Neuron (in vitro differentiated cells): ENCODE results near the gene ATG13.
"Not testable (repeated sequence)": the region's sequence is repeated elsewhere in the genome, so short reads cannot be mapped to it uniquely, and the experiment has no call there.

Source experiments
- H2AFZ ChIP-seq: one replicate; pipeline ENCODE4 v1.6.1; 2013; ENCODE audit warnings: low read depth, mild to moderate bottlenecking, inconsistent platforms, low read length, moderate library complexity
- H3K27me3 ChIP-seq: one replicate; pipeline ENCODE4 v1.6.1; 2013; ENCODE audit warnings: low read length; ENCODE audit not compliant: insufficient read depth
- H3K36me3 ChIP-seq: one replicate; pipeline ENCODE4 v1.6.1; 2013; ENCODE audit warnings: low read length; ENCODE audit not compliant: insufficient read depth
- H3K4me1 ChIP-seq: one replicate; pipeline ENCODE4 v1.6.1; 2013; ENCODE audit warnings: low read length; ENCODE audit not compliant: insufficient read depth
- H3K4me3 ChIP-seq: 2 replicates; pipeline ENCODE4 v1.5.1; 2013; ENCODE audit warnings: mild to moderate bottlenecking, low read length, moderate library complexity
- H3K9me3 ChIP-seq: one replicate; pipeline ENCODE4 v1.6.1; 2013; ENCODE audit warnings: low read length

ATG13 gene

GRCh38 chr11:46664612-46665011 is 47.3 kb downstream of the ATG13 start:
- Histone ChIP-seq H2AFZ (no peak overlapping the region), H3K4me1 (peaks cover 2% of the 10 kb centered on the region), H3K4me3 (no peak overlapping the region), H3K27me3 (no peaks in the 10 kb centered on the region), H3K36me3 (peaks cover 84% of the 10 kb centered on the region), H3K9me3 (no peaks in the 10 kb centered on the region)

- Histone ChIP-seq H3K9me3 (no peaks in the 10 kb centered on the region), H2AFZ (no peak overlapping the region), H3K36me3 (peaks cover 83% of the 10 kb centered on the region), H3K4me1 (peaks cover 2% of the 10 kb centered on the region), H3K4me3 (no peak overlapping the region), H3K27me3 (no peaks in the 10 kb centered on the region)
Observed at GRCh38 chr11:46665356-46665755, 48.0 kb downstream of the ATG13 start.

- H2AFZ ChIP-seq, result no peak overlapping the region
- H3K4me3 ChIP-seq, result no peak overlapping the region
- H3K4me1 ChIP-seq, result peaks cover 2% of the 10 kb centered on the region
- no peaks in the 10 kb centered on the region for H3K9me3 ChIP-seq
- H3K36me3 ChIP-seq, result peaks cover 87% of the 10 kb centered on the region
- H3K27me3 ChIP-seq, result no peaks in the 10 kb centered on the region
Observed at GRCh38 chr11:46666516-46666915, 49.2 kb downstream of the ATG13 start.

- H3K27me3 ChIP-seq, result no peaks in the 10 kb centered on the region
- no peaks in the 10 kb centered on the region for H3K9me3 ChIP-seq
- no peak overlapping the region for H3K4me3 ChIP-seq
- no peak overlapping the region for H2AFZ ChIP-seq
- H3K4me1 ChIP-seq, result peaks cover 2% of the 10 kb centered on the region
- peaks cover 89% of the 10 kb centered on the region for H3K36me3 ChIP-seq
Observed at GRCh38 chr11:46667043-46667481, 49.7 kb downstream of the ATG13 start.

DNA sequence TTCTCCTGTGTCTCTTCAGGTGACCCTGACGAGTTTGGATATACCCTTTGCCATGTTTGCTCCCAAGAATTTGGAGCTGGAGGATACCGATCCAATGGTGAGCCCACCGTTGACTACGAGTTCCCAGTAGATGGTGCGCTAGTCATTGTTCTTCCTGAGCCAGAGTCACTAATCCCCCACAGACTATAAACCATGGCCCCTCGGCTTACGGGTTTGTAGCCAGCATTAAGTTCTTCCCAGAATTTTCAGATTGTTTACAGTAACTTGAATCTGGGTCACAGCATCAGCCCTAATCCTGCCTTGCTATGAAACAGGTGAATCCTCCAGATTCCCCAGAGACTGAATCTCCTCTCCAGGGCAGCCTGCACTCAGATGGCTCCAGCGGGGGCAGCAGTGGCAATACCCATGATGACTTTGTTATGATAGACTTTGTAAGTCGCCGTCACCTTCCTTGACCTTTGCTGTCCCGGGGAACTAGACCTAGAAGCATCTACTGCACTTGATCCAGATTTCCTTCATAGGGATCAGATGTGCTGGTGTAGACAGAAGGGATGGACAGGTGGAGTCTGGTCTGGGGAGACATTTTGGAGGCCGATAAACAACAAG is 51.2 kb downstream of the ATG13 start:
- peaks cover 2% of the 10 kb centered on the region for H3K4me1 ChIP-seq
- peaks cover 92% of the 10 kb centered on the region for H3K36me3 ChIP-seq
- no peak overlapping the region for H3K4me3 ChIP-seq
- no peaks in the 10 kb centered on the region for H3K9me3 ChIP-seq
- no peaks in the 10 kb centered on the region for H3K27me3 ChIP-seq
- no peak overlapping the region for H2AFZ ChIP-seq

- H3K4me3 ChIP-seq, result no peak overlapping the region
- H2AFZ ChIP-seq, result no peak overlapping the region
- H3K9me3 ChIP-seq, result no peaks in the 10 kb centered on the region
- no peaks in the 10 kb centered on the region for H3K27me3 ChIP-seq
- H3K36me3 ChIP-seq, result peaks cover 83% of the 10 kb centered on the region
- H3K4me1 ChIP-seq, result peaks cover 2% of the 10 kb centered on the region
Observed at GRCh38 chr11:46669711-46670139, 52.4 kb downstream of the ATG13 start.

DNA sequence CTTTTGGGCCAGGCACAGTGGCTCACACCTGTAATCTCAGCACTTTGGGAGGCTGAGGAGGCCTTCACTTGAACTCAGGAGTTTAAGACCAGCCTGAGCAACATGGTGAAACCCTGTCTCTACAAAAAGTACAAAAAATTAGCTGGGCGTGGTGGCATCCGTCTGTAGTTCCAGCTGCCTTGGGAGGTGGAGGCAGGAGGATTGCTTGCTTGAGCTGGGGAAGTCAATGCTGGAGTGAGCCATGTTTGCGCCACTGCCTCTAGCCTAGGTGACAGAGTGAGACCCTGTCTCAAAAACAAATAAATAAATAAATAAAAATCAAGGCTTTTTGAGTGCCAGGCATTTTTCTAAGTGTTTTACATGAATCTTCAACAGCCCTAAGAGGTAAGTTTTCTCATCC is 53.2 kb downstream of the ATG13 start:
- H3K4me1 ChIP-seq, H3K9me3 ChIP-seq, H3K4me3 ChIP-seq, H2AFZ ChIP-seq, H3K27me3 ChIP-seq: not testable (repeated sequence)
- H3K36me3 ChIP-seq, result peaks cover 75% of the 10 kb centered on the region

GRCh38 chr11:46671958-46672315 is 54.6 kb downstream of the ATG13 start:
- Histone ChIP-seq H3K27me3 (no peaks in the 10 kb centered on the region), H3K4me1 (no peaks in the 10 kb centered on the region), H3K4me3 (no peak overlapping the region), H2AFZ (no peak overlapping the region), H3K9me3 (no peaks in the 10 kb centered on the region), H3K36me3 (peaks cover 63% of the 10 kb centered on the region)

DNA sequence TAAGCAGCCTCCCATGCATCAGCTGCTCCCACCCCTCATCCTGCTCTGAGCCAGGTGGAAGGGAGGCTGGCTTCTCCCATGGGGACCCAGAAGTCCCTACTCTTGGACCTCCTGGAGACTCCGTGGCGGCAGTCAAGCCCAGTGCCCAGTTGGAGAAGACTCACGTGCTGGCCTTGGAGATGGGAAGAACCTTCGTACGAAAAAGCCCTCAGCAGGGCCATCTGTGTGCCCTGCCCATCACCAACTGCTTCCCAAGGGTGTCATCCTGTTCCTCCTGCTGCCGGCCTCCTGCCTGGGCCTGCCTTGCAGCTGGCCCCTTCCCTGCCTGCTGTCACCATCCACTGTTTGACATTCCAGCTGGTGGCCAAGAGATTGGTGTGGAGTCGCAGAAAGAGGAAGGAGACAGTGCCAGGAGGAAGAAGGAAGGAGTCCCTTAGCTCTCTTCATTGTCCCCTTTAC is 55.1 kb downstream of the ATG13 start:
- no peak overlapping the region for H2AFZ ChIP-seq
- H3K4me3 ChIP-seq, result no peak overlapping the region
- H3K36me3 ChIP-seq, result peaks cover 58% of the 10 kb centered on the region
- no peaks in the 10 kb centered on the region for H3K27me3 ChIP-seq
- H3K4me1 ChIP-seq, result no peaks in the 10 kb centered on the region
- H3K9me3 ChIP-seq, result no peaks in the 10 kb centered on the region

- no peaks in the 10 kb centered on the region for H3K27me3 ChIP-seq
- H3K36me3 ChIP-seq, result peaks cover 55% of the 10 kb centered on the region
- H3K9me3 ChIP-seq, result no peaks in the 10 kb centered on the region
- no peaks in the 10 kb centered on the region for H3K4me1 ChIP-seq
- no peak overlapping the region for H3K4me3 ChIP-seq
- H2AFZ ChIP-seq, result no peak overlapping the region
Observed at GRCh38 chr11:46673713-46674462, 56.5 kb downstream of the ATG13 start.

DNA sequence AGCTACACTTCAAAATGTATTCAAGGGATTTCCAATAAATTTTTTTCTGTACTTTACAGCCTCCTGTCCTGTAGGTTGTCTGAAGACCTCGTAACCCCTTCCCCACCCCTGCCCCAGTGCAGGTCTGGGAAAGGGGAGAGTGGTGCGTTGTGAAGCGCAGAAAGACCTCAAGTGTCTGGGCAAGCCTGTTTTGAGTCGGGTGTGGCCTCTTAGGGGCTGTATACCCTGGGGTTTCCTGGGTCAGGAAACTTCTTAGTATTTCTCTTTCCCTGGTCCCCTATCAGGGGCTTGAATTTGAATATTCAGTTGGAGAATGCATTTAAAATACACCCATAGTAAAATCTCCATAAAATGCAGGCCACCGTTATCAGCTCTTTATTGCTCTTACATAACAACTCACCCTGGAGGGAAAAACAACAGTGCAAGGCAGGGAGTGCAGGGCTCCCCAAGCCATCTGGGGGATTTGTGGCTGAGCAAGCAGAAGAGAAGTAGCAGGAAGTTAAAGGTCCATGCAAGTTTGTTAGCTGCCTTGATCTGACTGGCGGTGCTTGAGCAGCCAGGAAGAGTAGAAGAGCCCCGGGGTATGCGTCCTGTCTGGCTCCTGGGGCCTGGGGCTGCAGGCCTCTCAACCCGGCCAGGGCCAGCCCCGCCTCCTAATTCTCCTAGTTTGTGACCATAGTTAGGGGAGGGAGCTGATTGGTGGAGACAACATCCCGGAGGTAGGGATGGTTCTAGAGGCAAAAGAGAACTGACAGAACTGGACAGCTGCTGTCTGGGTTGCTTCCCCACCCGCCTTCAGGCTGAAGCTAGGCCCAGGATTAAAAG is 57.3 kb downstream of the ATG13 start:
- Histone ChIP-seq H3K9me3 (no peaks in the 10 kb centered on the region), H3K4me1 (no peaks in the 10 kb centered on the region), H3K4me3 (no peak overlapping the region), H3K27me3 (no peaks in the 10 kb centered on the region), H2AFZ (no peak overlapping the region), H3K36me3 (peaks cover 54% of the 10 kb centered on the region)

DNA sequence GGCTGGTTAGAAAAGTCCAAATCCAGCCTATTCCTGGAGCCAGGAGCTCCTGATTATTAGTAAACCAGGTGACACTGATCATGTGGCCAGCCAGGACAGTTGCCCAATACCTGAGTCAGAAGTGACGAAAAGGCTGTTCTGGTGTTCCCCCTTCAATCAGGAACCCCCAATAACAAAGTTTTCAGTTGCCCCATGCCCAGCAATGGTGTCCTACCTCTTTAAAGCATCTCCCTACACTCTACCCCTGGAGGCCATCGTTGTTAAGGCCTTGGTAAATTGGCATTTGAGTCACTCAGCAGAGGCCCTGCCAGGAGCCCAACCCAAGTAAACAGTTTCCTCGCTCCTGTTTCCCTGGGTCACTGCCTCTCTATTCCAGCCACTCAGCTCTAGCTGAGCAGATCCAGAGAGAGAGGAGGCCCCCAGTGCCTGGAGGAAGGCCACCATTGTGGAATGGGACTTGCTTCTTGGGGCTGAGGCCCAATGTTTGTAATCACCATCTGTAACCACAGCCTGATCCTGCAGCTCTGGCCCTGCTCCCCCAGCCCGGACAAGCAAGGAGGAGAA is 58.0 kb downstream of the ATG13 start:
- Histone ChIP-seq H3K9me3 (no peaks in the 10 kb centered on the region), H2AFZ (no peak overlapping the region), H3K4me1 (no peaks in the 10 kb centered on the region), H3K36me3 (peaks cover 57% of the 10 kb centered on the region), H3K27me3 (no peaks in the 10 kb centered on the region), H3K4me3 (no peak overlapping the region)

GRCh38 chr11:46675949-46676348 is 58.6 kb downstream of the ATG13 start:
- Histone ChIP-seq H2AFZ (no peak overlapping the region), H3K4me3 (no peak overlapping the region), H3K4me1 (no peaks in the 10 kb centered on the region), H3K27me3 (no peaks in the 10 kb centered on the region), H3K36me3 (peaks cover 57% of the 10 kb centered on the region), H3K9me3 (no peaks in the 10 kb centered on the region)
